ENCODE measurements around the gene KMT2E.
"Not testable (repeated sequence)": the region's sequence is repeated elsewhere in the genome, so short reads cannot be mapped to it uniquely, and the experiment has no call there.

KMT2E gene

DNA sequence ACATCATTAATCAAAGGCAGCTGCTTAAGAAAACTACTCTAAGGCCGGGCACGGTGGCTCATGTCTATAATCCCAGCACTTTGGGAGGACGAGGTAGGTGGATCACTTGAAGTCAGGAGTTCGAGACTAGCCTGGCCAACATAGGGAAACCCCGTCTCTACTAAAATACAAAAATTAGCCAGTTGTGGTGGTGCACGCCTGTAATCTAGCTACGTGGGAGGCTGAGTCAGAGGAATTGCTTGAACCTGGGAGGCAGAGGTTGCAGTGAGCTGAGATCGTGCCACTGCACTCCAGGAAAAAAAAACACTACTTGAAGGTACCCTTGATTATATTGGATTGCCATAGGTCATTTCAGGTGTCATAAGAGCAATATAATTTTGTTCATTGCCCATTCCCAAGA lies 14.9 kb downstream of the KMT2E start:
- DNase-seq: not testable (repeated sequence)

DNA sequence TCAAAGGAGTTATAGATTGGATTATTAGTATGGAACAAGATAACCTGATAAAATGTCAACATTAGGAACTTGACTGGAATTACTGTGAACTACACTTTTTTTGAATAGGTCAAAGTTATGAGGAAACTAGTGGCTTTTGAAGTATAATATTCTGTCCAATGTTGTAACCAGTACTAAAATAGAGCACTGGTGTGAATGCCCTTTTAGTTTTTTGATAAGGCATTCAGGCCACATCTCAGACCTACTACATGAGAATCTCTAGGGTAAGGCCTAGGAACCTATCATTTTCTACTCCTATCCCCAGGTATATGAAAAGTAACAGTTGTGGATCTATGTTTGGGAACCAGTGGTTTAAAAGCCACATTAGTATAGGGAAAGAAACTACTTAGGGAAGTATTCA lies 16.4 kb downstream of the KMT2E start:
- no peak for DNase-seq

DNA sequence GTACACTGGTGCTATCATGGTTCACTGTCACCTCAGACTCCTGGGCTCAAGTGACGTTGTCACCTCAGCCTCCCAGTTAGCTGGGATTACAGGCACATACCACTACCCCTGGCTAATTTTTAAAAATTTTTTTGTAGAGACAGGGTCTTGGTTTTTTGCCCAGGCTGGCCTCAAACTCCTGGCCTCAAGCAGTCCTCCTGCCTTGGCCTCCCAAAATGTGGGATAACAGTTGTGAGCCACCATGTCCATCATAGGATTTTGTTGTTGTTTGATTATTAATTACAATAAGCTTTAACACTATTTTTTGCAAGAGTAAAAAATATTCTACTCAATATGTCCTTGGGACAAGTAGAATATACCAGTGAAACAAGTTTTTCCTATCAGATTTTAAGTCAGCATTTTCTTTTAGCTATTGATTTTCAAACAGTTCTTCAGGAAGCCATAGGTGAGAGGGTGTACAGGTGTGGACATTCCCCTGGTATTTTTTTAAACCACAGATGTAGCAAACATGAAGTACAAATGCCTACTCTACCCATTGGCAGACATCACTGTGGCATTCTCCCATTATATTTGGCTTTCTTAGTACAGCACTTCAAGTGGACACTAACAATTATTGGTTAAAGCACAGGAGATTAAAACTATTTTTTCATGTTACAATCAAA lies 18.7 kb downstream of the KMT2E start:
- no peak for DNase-seq

DNA sequence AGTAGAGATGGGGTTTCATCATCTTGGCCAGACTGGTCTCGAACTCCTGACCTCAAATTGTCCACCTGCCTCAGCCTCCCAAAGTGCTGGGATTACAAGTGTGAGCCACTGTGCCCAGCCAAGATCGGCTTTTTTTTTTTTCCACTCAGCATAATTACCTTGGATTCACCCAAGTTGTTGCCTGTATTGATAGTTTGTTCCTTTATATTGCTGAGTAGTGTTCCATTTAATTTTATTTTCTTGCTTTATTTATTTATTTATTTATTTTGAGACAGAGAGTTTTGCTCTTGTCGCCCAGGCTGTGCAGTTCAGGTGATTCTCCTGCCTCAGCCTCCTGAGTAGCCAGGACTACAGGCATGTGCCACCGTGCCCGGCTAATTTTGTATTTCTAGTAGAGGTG lies 21.3 kb downstream of the KMT2E start:
- DNase-seq: no peak

DNA sequence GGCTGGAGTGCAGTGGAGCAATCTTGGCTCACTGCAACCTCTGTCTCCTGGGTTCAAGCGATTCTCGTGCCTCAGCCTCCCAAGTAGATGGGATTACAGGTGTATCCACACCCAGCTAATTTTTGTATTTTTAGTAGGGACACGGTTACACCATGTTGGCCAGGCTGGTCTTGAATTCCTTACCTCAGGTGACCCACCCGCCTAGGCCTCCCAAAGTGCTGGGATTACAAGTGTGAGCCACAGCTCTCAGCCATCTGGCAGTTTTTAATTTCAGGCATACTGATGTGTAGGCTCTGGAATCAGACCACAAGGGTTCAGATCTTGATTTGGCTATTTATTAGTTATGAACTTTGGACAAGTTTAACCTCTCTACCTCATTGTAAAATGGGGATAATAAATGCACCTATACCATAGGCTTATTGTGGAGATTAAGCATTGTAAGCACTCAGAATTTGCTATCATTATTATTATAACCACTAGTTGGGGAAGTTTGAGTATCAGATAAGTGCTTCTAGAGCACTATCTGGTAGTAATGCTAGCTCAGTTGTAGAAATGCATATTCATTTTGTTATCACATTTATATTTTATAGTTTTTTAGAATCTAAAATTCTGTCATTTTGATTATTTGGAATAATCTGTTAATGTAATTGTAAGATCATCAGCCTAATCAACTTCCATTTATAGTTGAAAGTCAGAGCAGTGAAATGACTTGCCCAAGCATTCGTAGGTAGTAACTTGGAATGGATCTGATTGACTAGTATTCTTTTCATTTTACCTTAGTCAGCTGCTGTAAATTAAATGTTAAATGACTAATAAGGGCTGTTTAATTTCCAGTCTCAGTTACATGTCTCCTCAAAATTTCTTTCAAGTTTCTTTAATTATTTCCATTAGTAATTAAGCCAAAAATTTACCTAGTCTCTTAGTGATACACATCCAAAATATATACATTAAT lies 22.5 kb downstream of the KMT2E start:
- DNase-seq: no peak

DNA sequence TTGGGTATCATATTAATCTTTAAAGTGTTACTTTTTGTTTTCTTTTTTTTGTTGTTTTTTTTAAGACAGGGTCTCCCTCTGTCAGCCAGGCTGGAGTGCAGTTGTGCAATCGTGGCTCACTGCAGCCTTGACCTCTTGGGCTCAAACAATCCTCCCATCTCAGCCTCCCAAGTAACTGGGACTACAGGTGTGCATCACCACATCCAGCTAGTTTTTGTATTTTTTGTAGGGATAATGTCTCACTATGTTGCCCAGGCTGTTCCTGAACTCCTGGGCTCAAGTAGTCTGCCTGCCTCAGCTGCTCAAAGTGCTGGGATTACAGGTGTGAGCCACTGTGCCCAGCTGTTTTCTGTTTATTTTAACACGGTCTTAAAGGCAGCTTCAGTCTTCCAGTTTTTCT lies 23.3 kb downstream of the KMT2E start:
- DNase-seq: no peak

DNA sequence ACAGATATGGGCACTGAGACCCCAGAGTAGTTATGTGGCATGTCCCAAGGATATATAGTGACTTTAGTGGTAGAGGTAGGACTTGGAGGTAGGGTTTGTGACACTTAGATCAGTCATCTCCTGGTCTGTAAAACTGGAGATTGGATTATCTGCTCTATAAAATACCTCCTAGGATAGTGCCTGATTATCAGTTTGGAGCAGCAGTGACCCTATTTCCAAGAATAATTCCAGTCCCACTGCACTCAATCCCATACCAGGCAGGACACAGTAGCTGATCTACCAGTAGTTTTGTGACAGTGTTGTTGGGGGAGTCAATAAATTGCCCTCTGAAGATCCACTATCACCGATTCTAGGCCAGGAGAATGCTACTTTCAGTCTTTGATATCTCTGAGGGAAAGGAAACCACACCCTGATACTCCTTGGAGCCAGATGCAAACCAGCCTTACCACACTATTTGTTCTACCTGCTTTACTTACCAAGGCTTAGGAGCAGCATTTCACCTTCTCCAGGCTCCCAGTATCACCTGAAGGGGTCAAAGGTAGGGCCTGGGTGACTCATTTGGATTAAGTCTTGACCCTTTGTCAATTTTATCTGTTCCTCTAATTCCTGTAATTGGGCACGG lies 30.6 kb downstream of the KMT2E start:
- no peak for DNase-seq

DNA sequence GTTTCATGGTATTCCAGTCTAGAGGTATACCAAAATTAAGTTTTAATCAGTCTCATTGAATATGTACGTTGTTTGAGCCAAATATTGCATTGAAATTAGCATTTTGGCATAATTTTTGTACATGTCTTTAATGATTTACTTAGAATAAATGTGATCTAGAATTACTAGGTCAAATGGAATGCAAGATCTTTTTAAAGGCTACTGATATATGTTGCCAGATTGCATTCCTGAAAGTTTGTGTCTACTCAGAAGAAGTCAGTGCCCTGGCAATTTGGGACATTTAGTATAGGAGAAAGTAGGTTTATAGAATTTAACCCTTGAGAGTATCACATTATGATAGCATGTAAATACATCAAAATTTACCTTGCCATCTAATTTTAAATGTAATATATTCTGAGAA lies 32.4 kb downstream of the KMT2E start:
- no peak for DNase-seq

DNA sequence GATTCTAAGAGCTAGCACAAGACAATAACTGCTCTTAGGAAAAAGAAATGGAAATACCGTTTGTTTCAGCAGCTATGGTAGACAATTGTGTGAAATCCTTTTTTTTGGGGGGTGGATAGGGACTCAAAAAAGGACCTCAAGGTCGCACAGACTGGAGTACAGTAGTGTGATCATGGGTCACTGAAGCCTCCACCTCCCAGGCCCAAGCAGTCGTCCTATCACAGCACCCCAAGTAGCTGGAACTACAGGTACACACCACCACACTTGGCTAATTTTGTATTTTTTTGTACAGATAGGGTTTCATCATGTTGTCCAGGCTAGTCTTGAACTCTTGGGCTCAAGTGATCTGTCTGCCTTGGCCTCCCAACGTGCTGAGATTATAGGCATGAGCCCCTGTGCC lies 33.9 kb downstream of the KMT2E start:
- no peak for DNase-seq

DNA sequence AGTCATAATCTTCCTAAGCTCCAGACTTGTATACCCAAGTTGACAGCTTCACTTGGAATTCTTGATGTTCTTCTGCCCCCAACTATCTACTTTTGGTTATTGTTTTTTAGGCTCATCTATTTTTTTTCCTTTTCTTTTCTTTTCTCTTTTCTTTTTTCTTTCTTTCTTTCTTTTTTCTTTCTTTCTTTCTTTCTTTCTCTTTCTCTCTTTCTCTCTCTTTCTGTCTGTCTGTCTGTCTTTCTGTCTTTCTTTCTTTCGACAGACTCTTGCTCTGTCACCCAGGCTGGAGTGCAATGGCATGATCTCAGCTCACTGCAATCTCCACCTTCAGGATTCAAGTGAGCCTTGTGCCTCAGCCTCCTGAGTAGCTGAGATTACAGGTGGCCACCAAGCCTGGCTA lies 36.5 kb downstream of the KMT2E start:
- no peak for DNase-seq

DNA sequence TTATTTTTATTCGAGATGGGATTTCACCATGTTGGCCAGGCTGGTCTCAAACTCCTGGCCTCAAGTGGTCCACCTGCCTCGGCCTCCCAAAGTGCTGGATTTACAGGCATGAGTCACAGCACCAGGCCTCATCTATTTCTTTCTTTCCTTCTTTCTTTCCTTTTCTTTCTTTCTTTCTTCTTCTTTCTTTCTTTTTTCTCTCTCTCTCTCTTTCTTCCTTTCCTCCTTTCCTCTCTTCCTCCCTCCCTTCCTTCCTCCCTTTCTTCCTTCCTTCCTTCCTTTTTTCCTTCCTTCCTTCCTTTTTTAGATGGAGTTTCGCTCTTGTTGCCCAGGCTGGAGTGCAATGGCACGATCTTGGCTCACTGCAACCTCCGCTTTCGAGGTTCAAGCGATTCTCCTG lies 36.9 kb downstream of the KMT2E start:
- not testable (repeated sequence) for DNase-seq

DNA sequence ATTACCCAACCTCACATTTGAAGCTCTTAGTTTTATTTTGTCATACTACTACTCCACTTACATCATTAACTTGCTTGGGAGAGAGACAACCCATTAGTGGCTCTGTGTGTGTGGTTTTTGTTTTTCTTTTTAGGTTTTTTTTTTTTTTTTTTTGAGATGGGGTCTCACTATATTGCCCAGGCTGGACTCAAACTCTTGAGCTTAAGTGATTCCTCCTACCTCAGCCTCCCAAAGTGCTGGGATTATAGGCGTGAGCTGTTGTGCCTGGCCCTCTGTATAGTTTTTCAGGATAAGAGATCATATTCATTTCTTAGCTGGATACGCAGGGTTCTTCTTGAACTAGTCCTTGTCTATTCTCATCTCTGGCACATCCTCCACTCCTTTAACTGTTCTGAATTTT lies 41.1 kb downstream of the KMT2E start:
- DNase-seq: no peak

DNA sequence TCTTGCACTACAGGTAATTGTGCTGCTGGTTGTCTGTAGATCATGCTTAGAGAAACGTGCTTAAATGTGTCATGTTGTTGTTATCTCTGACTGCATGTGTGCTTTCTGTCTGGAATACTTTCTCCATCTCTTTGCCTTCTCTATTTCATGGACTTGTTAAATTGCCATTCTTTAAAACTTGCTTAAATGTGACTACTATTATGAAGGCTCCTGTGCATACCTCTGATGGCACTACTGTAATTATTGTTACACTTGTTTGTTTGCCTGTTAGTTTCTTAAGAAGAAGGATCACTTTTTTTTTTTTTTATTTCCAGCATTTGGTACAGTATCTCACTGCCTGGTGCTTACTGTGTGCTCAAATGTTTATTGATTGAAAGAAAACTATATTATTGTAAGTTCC lies 41.6 kb downstream of the KMT2E start:
- no peak for DNase-seq

DNA sequence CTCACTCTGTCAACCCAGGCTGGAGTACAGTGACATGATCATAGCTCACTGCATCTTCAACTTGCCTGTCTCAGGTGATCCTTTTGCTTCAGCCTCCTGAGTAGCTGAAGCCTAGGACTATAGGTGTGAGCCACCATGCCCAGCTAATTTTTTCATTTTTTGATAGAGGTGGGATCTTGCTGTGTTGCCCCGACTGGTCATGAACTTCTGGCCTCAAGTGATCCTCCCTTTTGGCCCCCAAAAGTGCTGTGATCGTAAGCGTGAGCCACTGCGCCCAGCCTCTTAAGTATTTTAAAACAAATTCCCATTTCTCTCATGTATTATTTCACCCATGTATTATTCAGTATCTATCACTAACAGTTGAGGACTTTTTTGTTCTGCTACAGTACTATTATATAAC lies 43.5 kb downstream of the KMT2E start:
- no peak for DNase-seq

DNA sequence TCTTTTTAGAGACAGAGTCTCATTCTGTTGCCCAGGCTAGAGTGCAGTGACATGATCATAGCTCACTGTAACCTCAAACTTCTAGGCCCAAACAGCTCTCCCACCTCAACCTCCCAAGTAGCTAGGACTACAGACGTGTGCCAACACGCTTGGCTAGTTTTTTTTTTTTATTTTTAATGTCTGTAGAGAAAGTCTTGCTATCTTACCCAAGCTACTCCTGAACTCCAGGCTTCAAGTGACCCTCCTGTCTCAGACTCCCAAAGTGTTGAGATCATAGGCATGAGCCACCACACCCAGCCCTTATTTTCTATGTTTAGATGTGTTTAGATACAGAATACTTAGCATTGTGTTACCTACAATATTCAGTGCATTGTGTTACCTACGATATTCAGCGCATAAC lies 46.4 kb downstream of the KMT2E start:
- no peak for DNase-seq

DNA sequence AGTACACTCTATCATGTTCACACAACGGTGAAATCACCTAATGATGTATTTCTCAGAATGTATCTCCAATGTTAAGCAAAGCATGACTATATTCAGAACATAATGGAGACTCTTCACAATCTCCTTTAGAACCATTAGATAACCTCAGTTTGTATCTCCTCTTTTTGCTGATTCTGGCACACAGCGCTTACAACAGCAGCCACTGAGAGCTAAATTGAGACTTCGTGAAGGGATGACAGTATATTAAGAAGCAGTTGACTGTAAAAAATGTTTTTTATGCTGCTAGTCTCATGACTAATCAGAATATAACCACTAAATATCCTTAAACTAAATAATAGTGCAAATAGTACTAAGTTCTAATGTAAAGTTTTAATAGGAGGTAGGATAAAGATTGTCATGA lies 46.9 kb downstream of the KMT2E start:
- no peak for DNase-seq

DNA sequence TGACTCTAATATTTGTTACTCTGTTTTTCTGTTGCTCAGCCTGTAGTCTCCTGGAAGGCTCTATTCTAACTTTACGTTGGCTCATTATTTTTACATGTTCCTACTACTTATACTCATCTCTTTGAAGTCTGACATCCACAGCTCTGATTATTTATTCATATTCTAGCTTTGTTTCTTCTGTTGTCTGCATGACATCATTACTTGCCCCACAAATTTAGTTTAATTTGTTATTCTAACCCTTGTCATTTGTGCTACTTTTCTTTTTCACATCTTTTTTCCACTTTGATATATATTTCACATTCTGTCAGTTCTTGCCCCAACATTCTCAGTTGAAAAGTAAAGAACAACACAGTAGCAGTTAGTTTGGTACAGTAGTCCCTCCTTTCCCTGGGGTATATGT lies 51.1 kb downstream of the KMT2E start:
- DNase-seq: no peak

DNA sequence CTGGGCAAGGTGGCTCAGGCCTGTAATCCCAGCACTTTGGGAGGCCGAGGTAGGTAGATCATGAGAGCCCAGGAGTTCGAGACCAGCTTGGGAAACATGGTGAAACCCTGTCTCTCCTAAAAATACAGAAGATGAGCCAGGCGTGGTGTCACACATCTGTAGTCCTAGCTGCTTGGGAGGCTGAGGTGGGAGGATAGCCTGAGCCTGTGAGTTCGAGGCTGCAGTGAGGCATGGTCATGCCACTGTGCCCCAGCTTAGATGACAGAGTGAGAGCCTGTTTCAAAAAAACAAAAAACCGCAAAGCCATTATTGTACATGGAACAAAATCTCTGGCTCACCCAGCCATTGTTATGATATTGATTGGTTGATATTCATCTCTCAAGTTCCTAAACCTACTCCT lies 53.7 kb downstream of the KMT2E start:
- no peak for DNase-seq

DNA sequence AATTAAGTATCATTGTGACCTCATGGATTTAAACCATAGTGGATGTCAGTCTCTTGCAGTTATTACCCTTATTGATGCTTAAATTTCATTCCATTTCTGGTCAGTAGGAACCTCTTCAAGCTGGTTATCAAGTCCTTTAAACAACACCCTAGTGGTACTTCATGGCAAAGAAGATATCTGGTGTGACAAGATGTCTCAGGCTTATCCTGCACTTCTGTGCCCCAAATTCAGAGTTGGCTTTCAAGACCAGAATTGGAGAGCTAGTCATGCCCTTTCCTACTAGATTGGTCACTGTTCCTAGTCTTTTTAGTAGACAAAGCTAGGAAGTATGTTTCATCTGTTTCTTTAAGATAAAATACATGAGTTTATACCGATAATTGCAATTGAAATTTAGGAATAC lies 54.9 kb downstream of the KMT2E start:
- DNase-seq: no peak

DNA sequence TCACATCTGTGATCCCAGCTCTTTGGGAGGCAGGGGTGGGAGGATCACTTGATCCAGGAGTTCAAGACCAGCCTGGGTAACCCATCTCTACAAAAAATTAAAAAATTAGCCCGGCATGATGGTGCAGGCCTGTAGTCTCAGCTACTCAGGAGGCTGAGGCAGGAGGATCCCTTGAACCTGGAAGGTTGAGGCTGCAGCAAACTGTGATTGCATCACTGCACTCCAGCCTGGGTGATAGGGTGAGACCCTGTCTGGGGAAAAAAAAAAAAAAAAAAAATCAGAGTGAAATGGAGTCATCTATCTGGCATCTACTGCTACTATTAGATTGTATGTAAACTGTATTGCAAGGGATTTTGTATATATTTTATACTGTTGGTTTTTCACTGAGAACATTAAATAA lies 59.1 kb downstream of the KMT2E start:
- no peak for DNase-seq

DNA sequence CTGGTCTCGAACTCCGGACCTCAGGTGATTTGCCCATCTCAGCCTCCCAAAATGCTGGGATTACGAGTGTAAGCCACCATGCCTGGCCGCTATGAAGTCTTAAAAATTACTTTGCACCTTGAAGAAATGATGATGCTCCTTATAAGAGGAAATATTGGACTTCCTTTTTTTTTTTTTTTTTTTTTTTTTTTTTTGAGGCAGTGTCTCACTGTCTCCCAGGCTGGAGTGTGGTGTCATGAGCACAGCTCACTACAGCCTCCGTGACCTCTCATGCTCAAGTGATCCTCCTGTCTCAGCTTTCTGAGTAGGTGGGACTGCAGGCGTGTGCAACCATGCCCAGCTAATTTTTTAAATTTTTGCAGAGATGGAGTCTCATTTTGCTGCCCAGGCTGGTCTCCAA lies 65.3 kb downstream of the KMT2E start:
- no peak for DNase-seq

DNA sequence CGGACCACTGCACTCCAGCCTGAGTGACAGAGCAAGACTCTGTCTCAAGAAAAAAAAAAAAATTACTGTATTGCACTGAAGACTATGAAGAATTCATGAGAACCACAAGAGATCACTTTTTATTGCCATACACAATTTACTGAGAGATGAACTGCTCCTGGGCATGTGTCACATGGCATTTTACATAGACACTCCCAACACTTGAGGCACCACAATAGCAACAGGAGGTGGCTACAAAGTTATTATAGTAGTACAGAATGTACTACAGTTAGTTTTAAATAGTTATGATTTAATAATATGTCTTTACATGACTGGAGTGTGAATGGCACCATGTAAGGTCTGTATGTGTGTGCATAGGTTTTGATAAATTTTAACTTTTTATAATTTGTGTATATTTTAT lies 70.6 kb downstream of the KMT2E start:
- DNase-seq: no peak

DNA sequence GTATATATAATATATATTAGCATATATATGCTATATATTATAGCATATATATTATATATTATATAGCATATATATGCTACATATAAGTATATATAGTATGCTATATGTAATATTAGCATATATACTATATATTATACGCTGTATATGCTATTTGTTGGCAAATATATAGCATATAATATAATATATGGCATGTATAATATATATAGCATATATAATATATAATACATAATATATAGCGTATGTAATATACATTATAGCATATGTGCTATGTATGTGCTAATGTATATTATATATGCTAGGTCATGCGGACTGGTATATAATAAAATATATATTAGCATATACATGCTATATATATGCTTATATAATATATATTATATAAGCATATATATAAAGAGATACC lies 72.8 kb downstream of the KMT2E start:
- no peak for DNase-seq

DNA sequence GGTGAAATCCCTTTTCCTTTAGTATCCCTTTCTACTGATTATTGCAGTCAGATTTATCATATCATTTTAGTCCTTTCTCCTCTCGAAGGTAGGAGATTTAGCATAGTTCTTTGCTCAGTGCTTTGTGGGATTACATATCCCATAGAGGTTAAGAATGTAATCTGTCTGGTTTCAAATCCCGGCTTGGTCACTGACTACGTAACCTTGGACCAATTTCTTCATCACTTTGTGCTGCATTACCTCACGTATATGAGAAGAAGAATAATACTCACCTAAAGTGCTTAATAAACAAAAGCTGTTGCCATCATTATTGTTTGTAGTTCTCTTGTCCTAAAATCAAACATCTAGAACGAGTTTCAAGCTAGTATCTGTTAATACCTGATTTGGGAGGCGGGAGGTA lies 74.0 kb downstream of the KMT2E start:
- DNase-seq: no peak
